GM12892 (cell line): Measurements from ENCODE around the gene LHFPL3.

Source experiments
- POLR2A ChIP-seq: IDR thresholded peaks from 2 replicates; pipeline ENCODE4 v1.6.1; 2011; ENCODE audit warnings: low read depth, low read length, control low read depth
- POLR2AphosphoS5 ChIP-seq: IDR thresholded peaks from 2 replicates; pipeline ENCODE4 v1.6.1; 2011; ENCODE audit warnings: low read depth, low read length, control low read depth
- TAF1 ChIP-seq: IDR thresholded peaks from 2 replicates; pipeline ENCODE4 v1.6.1; 2011; ENCODE audit warnings: low read depth, mild to moderate bottlenecking, control low read depth, low read length, borderline replicate concordance

- no peak for TF ChIP-seq POLR2A
- TF ChIP-seq POLR2AphosphoS5, result no peak
- TF ChIP-seq TAF1, result no peak
These were observed 563.5 kb downstream of the LHFPL3 start for GRCh38 chr7:104891949-104892348.
